ENCODE data around the gene FRMD5. TPM values are rescaled to one million over a fixed set of nuclear protein-coding genes. Genes with fewer than 3 reads are reported as not detected.

FRMD5 gene
- total and polyA plus RNA-seq, 7 donors, result under 0.01 to 0.01 TPM; not detected in 5

DNA sequence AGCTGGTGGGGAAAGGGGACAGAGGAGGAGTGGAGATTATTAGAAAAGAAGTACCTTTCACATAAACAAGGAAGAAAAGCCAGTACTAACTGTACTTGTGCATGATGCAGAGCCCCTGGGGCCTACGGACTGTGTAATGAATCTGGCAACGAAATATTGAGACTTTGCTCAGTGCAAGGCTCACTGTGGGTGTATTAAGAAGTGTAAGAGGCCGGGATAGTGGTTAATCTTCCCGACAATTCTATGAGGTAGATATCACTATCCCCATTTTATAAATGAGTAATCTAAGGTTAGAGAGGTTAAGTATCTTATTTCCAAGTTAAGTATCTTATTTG lies 278.8 kb downstream of the FRMD5 start:
- DNase-seq (no peak), ATAC-seq (no peak)
- 79 to 86% (median 82%) methylated on average over 4 of the region's 4 CpGs for WGBS, 3 donors
- no peak overlapping the region for H3K4me3 ChIP-seq
- no peaks in the 10 kb centered on the region for H3K27me3 ChIP-seq (ENCODE audit: insufficient read depth in 3 of 3, low read length in 2 of 3)
- H3K4me1 ChIP-seq, result no peaks in the 10 kb centered on the region
- TF ChIP-seq, protein P1, sequence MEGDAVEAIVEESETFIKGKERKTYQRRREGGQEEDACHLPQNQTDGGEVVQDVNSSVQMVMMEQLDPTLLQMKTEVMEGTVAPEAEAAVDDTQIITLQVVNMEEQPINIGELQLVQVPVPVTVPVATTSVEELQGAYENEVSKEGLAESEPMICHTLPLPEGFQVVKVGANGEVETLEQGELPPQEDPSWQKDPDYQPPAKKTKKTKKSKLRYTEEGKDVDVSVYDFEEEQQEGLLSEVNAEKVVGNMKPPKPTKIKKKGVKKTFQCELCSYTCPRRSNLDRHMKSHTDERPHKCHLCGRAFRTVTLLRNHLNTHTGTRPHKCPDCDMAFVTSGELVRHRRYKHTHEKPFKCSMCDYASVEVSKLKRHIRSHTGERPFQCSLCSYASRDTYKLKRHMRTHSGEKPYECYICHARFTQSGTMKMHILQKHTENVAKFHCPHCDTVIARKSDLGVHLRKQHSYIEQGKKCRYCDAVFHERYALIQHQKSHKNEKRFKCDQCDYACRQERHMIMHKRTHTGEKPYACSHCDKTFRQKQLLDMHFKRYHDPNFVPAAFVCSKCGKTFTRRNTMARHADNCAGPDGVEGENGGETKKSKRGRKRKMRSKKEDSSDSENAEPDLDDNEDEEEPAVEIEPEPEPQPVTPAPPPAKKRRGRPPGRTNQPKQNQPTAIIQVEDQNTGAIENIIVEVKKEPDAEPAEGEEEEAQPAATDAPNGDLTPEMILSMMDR (IDR thresholded peaks at IDR 0.05), result no peak
- no peaks in the 10 kb centered on the region for H3K36me3 ChIP-seq (ENCODE audit: insufficient read depth in 1 of 2, low read depth in 1 of 2)
- H3K9me3 ChIP-seq, result no peaks in the 10 kb centered on the region
- intact Hi-C loops (cut with DNase I), result no loop called here
- H3K27ac ChIP-seq, result no peak overlapping the region

DNA sequence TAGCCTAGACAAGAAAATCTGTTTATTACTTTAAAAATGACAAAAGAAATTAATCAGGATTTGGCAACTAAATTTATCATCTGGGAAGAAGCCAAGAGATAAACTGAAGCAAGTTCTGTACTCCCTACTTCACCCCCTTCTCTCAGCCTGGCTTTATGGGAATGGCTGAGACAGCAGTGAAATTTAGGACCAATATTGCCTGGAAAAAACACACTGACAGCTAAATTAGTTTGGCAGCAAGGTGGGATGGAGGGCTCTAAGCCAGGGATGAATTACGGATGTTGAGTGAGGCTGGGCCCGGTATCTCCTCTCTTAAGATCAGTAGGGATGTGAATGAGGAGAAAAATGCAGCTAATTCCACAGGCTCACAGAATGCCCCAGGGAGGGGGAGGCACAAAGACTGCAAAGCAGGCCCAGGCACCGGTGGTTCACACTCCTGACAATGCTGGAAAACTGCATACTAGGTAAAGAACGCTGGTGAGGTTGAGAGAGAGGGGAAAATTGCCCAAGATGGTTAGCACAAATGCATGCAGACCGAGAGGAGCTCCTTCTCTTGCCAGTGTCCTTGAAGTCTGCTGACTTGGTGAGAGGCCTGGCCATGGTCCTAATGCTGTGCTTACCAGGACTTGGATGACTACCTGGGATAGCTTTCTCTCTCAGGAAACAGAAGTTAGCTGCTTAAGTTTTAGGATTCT lies 279.3 kb downstream of the FRMD5 start:
- H3K4me1 ChIP-seq, result no peaks in the 10 kb centered on the region
- DNase-seq (no peak), ATAC-seq (no peak)
- H3K27ac ChIP-seq, result no peak overlapping the region
- no peaks in the 10 kb centered on the region for H3K36me3 ChIP-seq (ENCODE audit: insufficient read depth in 1 of 2, low read depth in 1 of 2)
- intact Hi-C loops (cut with DNase I), result no loop called here
- no peaks in the 10 kb centered on the region for H3K27me3 ChIP-seq (ENCODE audit: insufficient read depth in 3 of 3, low read length in 2 of 3)
- TF ChIP-seq, protein P1 (IDR thresholded peaks at IDR 0.05), result no peak
- WGBS, 3 donors, result 48 to 63% (median 55%) methylated on average over 5 of the region's 5 CpGs
- no peak overlapping the region for H3K4me3 ChIP-seq
- H3K9me3 ChIP-seq, result no peaks in the 10 kb centered on the region

DNA sequence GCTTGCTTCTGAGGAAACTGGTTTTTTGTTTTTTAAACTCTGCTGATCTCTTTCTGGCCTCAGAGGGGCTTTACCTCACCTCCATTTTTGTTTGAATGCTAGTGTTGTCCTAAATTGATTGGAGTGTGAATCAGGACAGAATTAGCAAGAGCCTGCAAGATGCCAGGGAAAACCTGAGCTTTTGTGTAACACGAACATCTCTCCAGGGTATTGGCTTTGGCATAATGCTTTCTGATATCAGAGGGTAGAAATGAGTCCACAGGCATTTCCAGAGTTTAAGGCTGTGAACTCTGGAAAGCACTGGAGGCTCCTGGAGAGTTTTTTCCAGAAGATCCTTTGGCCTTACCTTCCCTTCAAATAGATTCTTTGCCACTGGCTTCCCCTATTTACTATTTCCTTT lies 281.1 kb downstream of the FRMD5 start:
- no peaks in the 10 kb centered on the region for H3K27me3 ChIP-seq (ENCODE audit: insufficient read depth in 3 of 3, low read length in 2 of 3)
- TF ChIP-seq, protein P1 (IDR thresholded peaks at IDR 0.05), result no peak
- H3K36me3 ChIP-seq (ENCODE audit: insufficient read depth in 1 of 2, low read depth in 1 of 2), result no peaks in the 10 kb centered on the region
- no peak for ATAC-seq
- intact Hi-C loops (cut with DNase I), result no loop called here
- WGBS, 3 donors, result 50 to 68% (median 54%) methylated on average over 1 of the region's 1 CpG
- no peak for DNase-seq
- H3K4me3 ChIP-seq, result no peak overlapping the region
- H3K4me1 ChIP-seq, result no peaks in the 10 kb centered on the region
- H3K27ac ChIP-seq, result no peak overlapping the region
- H3K9me3 ChIP-seq, result no peaks in the 10 kb centered on the region

DNA sequence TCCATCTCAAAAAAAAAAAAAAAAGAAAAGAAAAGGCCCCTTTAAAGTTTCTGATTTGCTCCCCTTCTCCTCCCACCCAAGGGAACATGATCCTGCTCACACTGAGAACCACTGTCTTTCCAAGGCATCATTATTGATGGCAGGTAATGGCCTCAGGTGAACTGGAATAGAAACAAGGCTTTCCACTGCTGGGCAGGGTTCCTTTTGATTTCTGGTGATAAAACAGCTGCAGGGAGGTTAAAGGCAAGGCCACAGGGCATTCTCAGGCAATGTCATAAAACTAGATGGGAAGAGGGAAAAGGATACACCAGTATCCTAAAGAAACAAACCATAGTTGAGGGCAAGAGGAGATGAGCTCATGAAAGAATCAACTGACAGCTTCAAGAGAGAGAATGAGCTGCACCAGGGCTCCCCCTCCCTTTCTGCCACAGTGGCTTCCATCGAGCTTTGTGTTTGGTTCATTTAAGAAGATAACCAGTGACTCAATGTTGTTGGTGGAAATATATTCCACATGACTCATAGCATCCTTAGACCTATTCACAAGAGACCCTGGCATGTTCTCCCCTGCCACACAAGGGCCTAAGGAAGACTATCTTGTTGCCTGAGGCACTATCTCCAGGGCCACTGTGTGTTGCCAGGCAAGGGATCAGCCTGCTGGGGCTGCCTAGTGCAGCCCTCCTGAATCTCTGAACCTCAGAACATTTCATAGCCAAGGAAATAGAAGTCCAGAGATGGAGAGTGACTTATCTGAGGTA lies 281.9 kb downstream of the FRMD5 start:
- no peaks in the 10 kb centered on the region for H3K4me1 ChIP-seq
- ATAC-seq (peak in 1 of 4 donors; percentile 22), DNase-seq (no peak)
- no peaks in the 10 kb centered on the region for H3K36me3 ChIP-seq (ENCODE audit: insufficient read depth in 1 of 2, low read depth in 1 of 2)
- H3K27ac ChIP-seq, result no peak overlapping the region
- TF ChIP-seq, protein P1 (IDR thresholded peaks at IDR 0.05), result no peak
- no peak overlapping the region for H3K4me3 ChIP-seq
- H3K27me3 ChIP-seq (ENCODE audit: insufficient read depth in 3 of 3, low read length in 2 of 3), result no peaks in the 10 kb centered on the region
- no peaks in the 10 kb centered on the region for H3K9me3 ChIP-seq
- intact Hi-C loops (cut with DNase I), result no loop called here
- 8 to 24% (median 13%) methylated on average over 1 of the region's 1 CpG for WGBS, 3 donors

Data from psoas muscle (tissue), 8 donors.